Coronary artery (tissue), 2 donors: ENCODE results near the gene ABHD4.
"Not testable (repeated sequence)": the region's sequence is repeated elsewhere in the genome, so short reads cannot be mapped to it uniquely, and the experiment has no call there.

ENCODE experiments used
- DNase-seq: peaks from one replicate; pipeline ENCODE4 v3.0.0-alpha.2; 2017; ENCODE audit warnings: low spot score
- H3K27ac ChIP-seq, 2 donors: fragments of 200-600 bp; sonication (generic); one replicate each; pipeline ENCODE4 v1.5.1; 2016 to 2019
- H3K4me3 ChIP-seq: fragments of 200-600 bp; sonication (generic); 2 replicates; pipeline ENCODE4 v1.5.1; 2016; ENCODE audit warnings: mild to moderate bottlenecking, moderate library complexity
- CTCF ChIP-seq: fragments of 200-600 bp; sonication (generic); IDR thresholded peaks from one replicate; pipeline ENCODE4 v1.5.1; 2019; ENCODE audit warnings: antibody characterized with exemption

Gene ABHD4

DNA sequence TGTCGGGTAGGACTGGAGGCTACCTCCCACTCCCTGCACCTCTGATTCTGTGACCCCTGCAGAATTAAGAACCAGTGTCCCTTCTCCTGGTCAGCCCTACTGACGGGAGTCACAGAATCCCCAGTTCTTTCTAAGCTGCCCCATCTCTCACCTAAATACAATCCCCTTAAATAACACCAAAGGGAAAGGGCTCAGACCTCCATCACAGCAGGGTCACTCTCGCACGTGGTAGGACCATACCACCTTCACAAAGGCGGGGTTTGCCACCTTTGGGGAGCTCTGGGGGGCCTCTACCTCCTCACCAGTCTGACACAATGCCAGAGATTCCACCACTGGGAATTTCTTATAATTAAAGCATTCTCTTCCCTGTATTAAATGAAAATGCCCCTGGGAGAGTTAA lies 44.7 kb upstream of the ABHD4 start:
- Histone ChIP-seq H3K27ac (no peak overlapping the region), H3K4me3 (no peak overlapping the region)
- TF ChIP-seq CTCF, result no peak
- DNase-seq, result no peak

DNA sequence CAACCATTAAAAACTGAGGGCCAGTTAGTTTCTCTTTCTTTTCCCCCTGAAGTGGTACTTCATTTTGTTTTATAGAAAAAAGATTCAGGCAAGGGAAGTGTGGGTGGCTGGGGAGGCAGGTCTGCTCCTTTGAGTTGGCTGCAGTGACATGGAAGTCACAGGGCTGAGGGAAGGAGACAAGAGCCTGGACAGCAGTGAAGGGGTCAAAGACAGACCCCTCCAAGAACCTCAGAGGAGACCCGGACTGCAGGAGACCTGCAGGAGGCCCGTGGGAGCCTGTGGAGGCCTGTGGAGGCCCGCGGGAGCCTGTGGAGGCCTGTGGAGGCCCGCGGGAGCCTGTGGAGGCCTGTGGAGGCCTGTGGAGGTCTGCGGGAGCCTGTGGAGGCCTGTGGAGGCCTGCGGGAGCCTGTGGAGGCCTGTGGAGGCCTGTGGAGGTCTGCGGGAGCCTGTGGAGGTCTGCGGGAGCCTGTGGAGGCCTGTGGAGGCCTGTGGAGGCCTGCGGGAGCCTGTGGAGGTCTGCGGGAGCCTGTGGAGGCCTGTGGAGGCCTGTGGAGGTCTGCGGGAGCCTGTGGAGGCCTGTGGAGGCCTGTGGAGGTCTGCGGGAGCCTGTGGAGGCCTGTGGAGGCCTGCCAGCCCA lies 44.1 kb upstream of the ABHD4 start:
- DNase-seq, H3K27ac ChIP-seq, H3K4me3 ChIP-seq: not testable (repeated sequence)

GRCh38 chr14:22554498-22555383 lies 43.4 kb upstream of the ABHD4 start:
- Histone ChIP-seq H3K4me3 (no peak overlapping the region), H3K27ac (no peak overlapping the region)
- TF ChIP-seq CTCF, result no peak
- DNase-seq, result no peak

- no peak for TF ChIP-seq CTCF
- DNase-seq, result no peak
- Histone ChIP-seq H3K27ac (no peak overlapping the region), H3K4me3 (no peak overlapping the region)
These were observed 42.6 kb upstream of the ABHD4 start for GRCh38 chr14:22555384-22556011.

DNA sequence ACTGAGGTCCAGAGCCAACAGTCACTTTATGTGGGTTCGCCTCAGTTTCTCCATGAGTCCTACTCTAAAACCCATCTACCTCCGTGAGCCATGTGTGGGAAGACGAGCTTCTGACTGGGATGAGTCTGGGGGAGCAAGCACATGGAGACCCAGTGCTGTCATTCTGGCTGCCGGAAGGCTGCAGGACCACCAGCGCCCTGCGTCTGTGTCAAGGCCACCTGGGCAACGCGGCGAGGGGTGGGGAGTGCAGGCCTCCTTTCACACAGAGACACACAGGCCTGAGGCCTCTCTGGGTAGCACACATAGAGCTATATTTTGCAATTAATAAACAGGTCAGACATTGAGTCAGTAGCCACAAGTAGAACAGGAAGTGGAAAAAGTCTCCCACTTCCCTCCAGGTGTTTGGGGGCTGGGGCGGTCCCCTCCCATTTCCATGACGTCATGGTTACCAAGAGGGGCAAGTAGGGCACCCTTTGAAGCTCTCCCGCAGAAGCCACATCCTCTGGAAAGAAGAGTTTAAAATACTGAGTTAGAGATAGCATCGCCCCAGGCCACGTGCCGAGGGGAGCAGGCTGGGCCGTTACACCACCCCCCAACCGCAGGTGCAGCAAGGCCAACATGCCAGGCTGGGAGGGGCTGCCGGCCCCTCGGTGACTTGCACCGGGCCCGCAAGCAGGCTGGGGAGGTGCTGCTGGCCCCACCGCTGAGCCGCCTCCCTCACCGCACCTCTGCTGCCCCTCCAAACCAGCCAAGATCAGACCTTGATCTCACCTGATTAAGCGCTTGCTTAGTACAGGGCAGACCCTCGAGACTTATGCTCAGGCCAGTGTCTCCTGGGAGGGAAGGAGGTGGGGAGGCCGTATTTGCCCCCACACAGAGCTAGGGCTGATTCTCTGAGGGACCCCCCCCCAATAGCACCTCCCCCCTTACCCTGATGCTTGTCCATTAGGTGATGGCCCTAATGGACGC lies 41.8 kb upstream of the ABHD4 start:
- H3K27ac ChIP-seq, result peak overlapping the region in 1 of 2 donors; percentile 64
- no peak for TF ChIP-seq CTCF
- DNase-seq, result no peak
- H3K4me3 ChIP-seq, result peak overlapping the region; percentile 67

GRCh38 chr14:22556990-22557623 lies 41.0 kb upstream of the ABHD4 start:
- Histone ChIP-seq H3K27ac (peak overlapping the region; percentile 21 to 64), H3K4me3 (peak overlapping the region; percentile 67)
- peak; percentile 100 for TF ChIP-seq CTCF
- peak; percentile 89 for DNase-seq
